ENCODE results near the gene LRP8.

LRP8 gene

DNA sequence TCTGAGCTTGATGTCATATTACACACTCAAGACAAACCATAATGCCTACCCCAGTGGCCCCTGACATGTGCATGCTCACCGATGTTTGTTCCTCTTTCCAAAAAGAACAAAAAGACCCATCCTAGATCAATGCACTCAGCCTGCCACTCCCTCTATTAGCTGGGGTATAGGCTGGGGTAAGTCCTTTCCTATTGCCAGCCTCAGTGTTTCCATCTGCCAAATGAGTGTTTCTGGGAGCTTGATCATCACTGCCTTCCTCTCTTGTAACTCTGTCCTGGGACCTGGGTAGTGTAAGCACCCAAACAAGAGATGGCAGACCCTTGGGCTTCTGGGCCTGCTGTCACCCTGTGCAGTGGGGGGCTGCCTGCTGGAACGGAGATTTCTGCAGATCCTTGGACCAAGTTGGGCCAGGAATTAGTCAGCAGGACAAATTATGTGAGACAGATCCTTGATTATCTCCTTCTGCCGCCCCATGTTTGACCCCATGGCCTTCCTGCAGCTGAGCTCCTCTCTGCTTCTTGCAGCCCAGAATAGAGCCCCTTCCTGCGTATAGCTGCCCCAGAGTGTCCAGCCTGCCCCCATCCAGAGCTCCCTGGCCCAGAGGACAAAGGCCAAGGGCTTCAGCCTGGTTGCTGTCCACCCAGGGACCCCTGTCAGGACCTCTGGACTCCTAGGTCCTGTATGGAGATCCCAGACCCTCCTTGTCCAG is 31.5 kb upstream of the LRP8 start:
- no peak for DNase-seq

DNA sequence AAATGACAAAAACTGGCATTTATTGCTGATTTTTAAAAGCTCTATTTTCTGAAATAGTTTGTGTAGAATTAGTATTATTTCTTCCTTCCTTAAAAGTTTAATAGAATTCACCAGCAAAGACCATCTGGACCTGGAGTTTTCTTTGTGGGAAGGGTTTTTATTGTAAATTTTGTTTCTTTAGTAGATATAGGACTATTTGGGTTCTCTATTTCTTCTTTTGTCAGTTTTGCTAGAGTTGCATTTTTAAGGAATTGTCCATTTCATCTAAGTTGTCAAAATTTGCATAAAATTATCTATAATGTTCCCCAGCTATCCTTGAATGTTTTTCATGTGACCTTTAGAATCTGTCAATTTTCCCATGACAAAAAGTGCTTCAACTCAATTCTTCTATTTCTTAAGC is 28.8 kb upstream of the LRP8 start:
- no peak for DNase-seq

- no peak for DNase-seq
These were observed 26.2 kb upstream of the LRP8 start for GRCh38 chr1:53354119-53354518.

- no peak for DNase-seq
These were observed 24.7 kb upstream of the LRP8 start for GRCh38 chr1:53352561-53352960.

GRCh38 chr1:53350853-53351767 is 23.2 kb upstream of the LRP8 start:
- no peak for DNase-seq

DNA sequence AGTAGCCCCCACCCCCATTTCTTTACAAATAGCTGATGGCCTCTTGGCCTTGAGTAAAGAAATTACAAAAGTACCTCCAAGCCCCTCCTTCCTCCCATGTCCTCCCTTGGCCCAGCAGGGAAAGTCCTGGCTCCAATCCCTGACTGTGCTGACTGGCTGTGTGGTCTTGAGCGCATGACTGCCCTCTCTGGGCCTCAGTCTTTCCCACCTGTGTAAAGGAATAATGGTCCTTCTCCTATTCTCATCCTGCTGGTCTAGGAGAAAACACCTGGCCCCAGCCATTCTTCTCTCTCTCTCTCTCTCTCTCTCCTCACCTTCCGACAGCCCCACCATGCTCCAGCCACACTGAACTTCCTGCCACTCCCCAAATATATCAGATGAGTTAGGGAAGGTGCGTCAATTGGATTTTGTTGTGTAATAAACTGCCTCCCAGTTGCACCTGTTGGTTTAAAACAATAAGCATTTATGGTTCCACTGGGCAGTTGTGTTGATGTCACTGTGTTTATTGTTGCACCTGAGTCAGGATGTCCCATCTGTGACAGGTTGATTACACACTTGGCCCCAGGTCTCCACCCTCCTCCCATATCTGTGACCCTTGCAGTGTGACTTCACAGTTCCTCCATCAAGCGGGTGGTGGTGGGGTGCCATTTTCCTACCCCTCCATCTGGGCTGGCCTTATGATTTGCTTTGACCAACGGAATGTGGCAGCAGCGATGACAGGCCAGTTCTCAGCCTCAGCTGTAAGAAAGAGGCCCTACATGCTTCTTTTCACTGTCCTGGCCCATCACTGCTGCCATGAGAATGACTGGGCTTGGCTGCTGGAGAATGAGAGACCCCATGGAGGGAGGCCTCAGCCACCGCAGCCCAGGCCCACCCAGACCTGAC is 22.3 kb upstream of the LRP8 start:
- no peak for DNase-seq

- no peak for DNase-seq
These were observed 21.5 kb upstream of the LRP8 start for GRCh38 chr1:53349369-53349835.

GRCh38 chr1:53348486-53349368 is 20.9 kb upstream of the LRP8 start:
- DNase-seq = no peak

- no peak for DNase-seq
These were observed 18.9 kb upstream of the LRP8 start for GRCh38 chr1:53346814-53347176.

GRCh38 chr1:53345996-53346813 is 18.3 kb upstream of the LRP8 start:
- DNase-seq = no peak

GRCh38 chr1:53344921-53345838 is 17.3 kb upstream of the LRP8 start:
- no peak for DNase-seq

DNA sequence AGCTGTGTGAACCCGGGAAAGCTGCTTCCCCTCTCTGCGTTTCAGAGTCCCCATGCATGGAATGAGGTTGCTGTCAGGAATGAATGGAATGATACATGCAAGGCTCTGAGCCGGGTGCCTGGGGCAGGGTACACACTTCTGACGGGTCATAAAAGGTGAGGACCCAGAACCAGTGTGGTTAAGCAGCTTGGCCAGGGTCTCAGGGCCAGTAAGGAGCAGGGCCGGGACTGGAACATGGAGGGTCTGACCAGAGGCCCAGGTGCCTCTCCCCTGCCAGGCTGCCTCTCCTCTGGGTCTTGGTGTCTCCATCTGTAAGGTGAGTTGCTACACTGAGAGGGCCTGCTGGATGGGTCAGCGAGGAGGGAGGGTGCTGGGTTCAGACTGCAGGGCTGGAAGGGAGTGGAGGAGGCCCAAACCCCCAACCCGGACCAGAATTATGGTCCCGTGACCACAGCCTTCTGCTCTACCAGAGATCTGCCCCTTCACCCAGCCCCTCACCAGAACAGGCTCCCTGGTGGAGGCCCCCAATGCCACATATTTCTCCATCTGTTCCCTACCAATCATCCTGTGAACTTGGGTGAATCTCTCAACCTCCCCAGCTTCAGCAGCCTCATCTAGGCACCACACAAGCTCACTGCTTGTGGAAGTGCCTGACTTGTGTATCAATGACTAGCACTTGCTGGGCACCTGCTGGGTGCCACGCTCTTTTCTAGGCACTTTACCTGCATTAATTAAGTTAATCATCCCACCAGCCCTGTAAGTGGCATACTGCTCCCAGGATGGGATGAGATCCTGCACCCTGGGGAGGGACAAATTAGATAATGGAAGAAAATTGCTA is 16.2 kb upstream of the LRP8 start:
- DNase-seq = no peak

- no peak for DNase-seq
These were observed 15.0 kb upstream of the LRP8 start for GRCh38 chr1:53342735-53343470.

DNA sequence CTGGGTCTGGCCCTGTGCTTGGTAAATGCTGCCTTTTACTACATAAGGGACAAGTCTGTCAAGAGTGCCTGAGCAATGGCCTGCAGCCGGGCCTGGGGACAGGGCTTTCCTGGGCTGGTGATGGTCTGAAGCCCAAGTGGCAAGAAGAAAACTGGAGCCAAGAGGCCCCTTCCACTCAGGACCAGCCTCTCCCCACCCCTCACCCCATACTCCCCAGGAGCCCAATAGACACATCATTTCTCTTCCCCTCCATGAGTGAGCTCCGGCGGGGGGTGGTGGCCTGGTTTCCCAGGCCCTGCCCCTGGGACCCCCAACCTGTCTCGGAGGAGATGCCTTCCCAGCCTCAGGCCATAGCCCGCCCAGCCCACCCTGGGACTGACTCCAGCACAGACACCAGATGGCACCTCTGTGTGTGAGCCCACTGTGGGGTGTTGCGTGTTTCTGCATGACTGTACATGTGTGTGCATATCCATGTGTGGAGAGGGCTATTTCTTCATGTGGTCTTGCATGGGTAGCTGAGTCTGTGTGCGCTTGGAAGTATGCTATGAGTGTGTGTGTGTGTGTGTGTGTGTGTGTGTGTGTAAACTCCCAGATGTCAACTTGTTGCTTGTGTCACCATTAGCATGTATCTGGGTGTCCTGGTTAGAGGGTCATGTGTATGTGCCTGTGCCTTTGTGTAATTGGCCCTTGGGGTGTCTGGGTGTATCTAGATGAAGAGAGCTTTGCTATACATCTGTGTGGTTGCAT is 14.3 kb upstream of the LRP8 start:
- DNase-seq = no peak

DNA sequence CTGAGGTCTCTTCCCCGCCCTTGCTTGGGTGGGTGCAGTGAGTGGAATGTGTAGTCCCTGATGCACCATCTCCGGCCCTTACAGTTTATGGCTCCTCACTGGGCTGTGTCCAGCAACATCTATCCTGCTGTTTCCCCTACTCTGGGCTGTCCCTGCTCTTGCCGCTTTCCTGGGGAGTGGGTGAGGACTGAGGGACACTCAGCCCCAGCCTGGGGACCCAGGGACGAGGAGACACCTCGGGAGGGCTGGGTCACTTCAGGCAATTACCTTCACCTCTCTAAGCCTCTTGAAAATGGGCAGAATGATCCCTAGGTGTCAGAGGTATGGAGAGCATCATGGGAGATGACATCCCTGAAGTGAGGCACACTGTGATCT is 13.6 kb upstream of the LRP8 start:
- DNase-seq = no peak

DNA sequence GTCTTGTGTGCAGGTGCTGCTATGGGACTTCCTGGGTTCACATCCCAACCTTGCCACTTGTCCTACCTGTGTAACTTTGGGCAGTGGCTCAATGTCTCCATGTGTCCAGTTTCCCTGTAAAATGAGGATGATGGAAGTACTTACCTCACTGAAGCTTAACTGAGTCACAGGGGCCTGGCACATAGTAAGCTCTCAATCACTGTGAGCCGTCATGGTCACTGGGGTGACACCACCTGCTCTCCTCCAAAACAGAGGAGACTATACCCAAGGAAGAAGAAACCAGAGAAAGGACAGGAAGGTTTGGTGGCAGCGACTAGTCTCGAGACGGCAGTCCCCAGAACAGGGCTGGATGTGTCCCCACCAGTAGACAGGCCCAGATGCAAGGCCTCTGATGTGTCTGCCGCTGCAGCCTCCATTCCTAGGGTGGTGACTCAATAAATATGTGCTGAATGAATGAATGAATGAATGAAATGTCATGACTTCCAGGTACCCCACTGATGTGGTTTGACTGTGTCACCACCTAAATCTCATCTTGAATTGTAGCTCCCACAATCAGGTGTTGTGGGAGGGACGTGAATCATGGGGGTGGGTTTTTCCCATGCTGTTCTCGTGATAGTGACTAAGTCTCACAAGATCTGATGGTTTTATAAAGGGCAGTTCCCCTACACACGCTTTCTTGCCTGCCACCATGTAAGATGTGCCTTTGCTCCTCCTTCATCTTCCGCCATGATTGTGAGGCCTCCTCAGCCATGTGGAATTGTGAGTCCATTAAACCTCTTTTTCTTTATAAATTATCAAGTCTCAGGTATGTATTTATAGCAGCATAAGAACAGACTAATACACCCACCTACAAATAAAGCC is 13.0 kb upstream of the LRP8 start:
- no peak for DNase-seq
